H1 (cell line): ENCODE measurements around the gene HSH2D.

Source experiments
- POLR2A ChIP-seq, 2 experiments: IDR thresholded peaks; 1 replicate in 1 of 2; 2 replicates in 1 of 2; pipeline ENCODE4 v1.6.1; 2011; ENCODE audit warnings: low read depth in 2 of 2, low read length in 2 of 2, mild to moderate bottlenecking in 2 of 2; ENCODE audit errors: control extremely low read depth in 1 of 2
- SUZ12 ChIP-seq: fragments of 200-600 bp; sonication (generic); IDR thresholded peaks from 2 replicates; pipeline ENCODE4 v1.6.1; 2012; ENCODE audit warnings: mild to moderate bottlenecking, inconsistent platforms, low read length, moderate library complexity, mixed read lengths

DNA sequence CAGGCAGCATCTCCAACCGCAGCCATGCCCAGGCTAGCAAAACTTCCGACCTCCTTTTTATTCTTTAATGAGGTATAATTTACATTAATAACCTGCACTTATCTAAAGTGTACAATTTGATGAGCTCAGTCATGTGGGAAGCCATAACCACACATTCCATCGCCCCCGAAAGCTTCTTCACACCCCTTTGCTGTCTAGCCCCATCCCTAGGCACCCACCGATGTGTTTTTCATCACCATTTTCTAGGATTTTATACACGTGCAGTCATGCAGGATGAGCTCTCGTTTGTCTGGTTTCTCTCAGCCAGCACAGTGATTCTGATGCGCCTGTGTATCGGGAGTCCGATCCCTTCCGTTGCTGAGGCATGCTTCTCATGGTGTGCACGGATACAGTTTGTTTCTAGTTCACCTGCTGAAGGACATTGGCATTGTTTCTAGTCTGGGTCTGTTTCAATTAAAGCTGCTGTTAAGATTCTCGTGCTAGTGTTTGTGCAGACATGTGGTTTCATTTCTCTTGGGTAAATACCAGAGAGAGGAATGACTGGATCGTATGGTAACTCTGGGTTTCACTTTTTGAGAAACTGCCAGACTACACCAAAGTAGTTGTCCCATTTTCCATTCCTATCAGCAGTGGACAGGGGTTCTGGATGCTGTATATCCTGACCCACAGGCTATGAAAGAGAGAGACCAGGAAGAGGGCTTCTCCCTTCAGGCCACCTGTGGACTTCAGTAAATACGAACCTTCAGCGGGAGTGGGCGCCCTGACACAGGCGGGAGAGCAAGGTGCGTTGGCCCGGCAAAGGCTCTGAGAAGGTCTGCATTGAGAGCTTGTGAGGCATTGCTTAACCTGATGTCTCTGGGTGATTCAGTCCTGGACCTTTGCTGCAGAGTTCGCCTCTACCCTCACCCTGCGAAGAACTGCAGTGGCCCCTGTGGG, 59.1 kb downstream of the HSH2D start:
- TF ChIP-seq POLR2A (IDR thresholded peaks at IDR 0.05; ENCODE audit: control extremely low read depth in 1 of 2, low read depth in 2 of 2, low read length in 2 of 2) (no peak), SUZ12 (no peak)
